Panc1 (cell line): ENCODE results near the gene HDAC7.

Experiments used
- CTCF ChIP-seq: fragments of 450-650 bp; IDR thresholded peaks from 2 replicates; pipeline ENCODE4 v1.5.1; 2017; ENCODE audit warnings: mild to moderate bottlenecking
- POLR2AphosphoS5 ChIP-seq: IDR thresholded peaks from 2 replicates; pipeline ENCODE4 v1.6.1; 2012; ENCODE audit warnings: mild to moderate bottlenecking, low read depth, low read length, moderate library complexity
- REST ChIP-seq, 2 experiments: IDR thresholded peaks; 2 replicates each; pipeline ENCODE4 v1.6.1; 2011 to 2012; ENCODE audit warnings: low read depth in 2 of 2, control low read depth in 1 of 2, low read length in 1 of 2, mild to moderate bottlenecking in 1 of 2, moderate library complexity in 1 of 2; ENCODE audit not compliant: insufficient read depth in 1 of 2
- SIN3A ChIP-seq: IDR thresholded peaks from 2 replicates; pipeline ENCODE4 v1.6.1; 2012; ENCODE audit warnings: low read depth, mild to moderate bottlenecking, low read length, moderate library complexity, borderline replicate concordance; ENCODE audit not compliant: insufficient read depth
- TCF7L2 ChIP-seq: IDR thresholded peaks from 2 replicates; pipeline ENCODE4 v1.6.1; 2011; ENCODE audit warnings: mild to moderate bottlenecking, low read depth, low read length, inconsistent platforms

- TF ChIP-seq POLR2AphosphoS5 (no peak), REST (IDR thresholded peaks at IDR 0.05; ENCODE audit: insufficient read depth in 1 of 2, low read depth in 2 of 2, low read length in 1 of 2) (no peak), CTCF (no peak), SIN3A (no peak), TCF7L2 (no peak)
Observed at GRCh38 chr12:47782372-47782770, 37.3 kb downstream of the HDAC7 start.
